MM.1S (cell line): ENCODE measurements around the gene MINDY4.

Source experiments
- EZH2 ChIP-seq: fragments of 300-600 bp; sonication (generic); optimal IDR thresholded peaks from 2 replicates; pipeline ENCODE3; 2017; ENCODE audit warnings: low read depth, mild to moderate bottlenecking, antibody characterized with exemption, low read length, mixed read lengths
- TF ChIP-seq, protein P1 (sequence below): fragments of 300-600 bp; sonication (generic); IDR thresholded peaks from 2 replicates; pipeline ENCODE4 v1.5.1; 2016; ENCODE audit warnings: antibody characterized with exemption, low read length, mixed read lengths

DNA sequence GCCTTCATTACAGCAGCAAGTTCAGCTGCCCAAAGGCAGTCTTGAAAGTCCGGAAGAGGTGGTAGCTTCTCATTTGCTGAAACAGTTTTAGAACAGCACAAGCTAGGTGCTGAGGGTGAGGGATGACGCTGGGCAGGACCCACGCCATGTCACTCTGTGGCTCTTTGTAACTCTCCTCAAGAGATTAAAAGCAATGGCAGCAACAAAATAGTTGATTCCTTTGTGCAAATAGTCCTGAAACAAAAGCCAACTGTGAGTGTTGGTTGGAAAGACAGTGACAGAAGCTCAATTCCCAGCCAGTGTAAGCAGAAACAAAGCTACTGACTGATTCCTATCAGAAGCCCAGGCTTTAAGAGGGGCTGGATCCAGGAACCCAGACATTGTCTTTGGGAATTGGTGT lies 92.9 kb downstream of the MINDY4 start:
- TF ChIP-seq, protein P1, sequence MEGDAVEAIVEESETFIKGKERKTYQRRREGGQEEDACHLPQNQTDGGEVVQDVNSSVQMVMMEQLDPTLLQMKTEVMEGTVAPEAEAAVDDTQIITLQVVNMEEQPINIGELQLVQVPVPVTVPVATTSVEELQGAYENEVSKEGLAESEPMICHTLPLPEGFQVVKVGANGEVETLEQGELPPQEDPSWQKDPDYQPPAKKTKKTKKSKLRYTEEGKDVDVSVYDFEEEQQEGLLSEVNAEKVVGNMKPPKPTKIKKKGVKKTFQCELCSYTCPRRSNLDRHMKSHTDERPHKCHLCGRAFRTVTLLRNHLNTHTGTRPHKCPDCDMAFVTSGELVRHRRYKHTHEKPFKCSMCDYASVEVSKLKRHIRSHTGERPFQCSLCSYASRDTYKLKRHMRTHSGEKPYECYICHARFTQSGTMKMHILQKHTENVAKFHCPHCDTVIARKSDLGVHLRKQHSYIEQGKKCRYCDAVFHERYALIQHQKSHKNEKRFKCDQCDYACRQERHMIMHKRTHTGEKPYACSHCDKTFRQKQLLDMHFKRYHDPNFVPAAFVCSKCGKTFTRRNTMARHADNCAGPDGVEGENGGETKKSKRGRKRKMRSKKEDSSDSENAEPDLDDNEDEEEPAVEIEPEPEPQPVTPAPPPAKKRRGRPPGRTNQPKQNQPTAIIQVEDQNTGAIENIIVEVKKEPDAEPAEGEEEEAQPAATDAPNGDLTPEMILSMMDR: no peak
- no peak for TF ChIP-seq EZH2
